Gastroesophageal sphincter (tissue), 4 donors: Measurements from ENCODE around the gene GDF15. TPM values are rescaled to one million over a fixed set of nuclear protein-coding genes. Genes with fewer than 3 reads are reported as not detected.
"Not testable (repeated sequence)": the region's sequence is repeated elsewhere in the genome, so short reads cannot be mapped to it uniquely, and the experiment has no call there.

Source experiments
- ATAC-seq: fragments of 150-250 bp; one replicate; pipeline ENCODE4 v1.9.1; 2016; ENCODE audit warnings: mild to moderate bottlenecking, moderate library complexity
- H3K27ac ChIP-seq, 4 donors: fragments of 200-600 bp; sonication (generic) in 3 of 4; 1 replicate in 3 of 4; 2 replicates in 1 of 4; pipeline ENCODE4 v1.5.1; 2016 to 2019
- H3K27me3 ChIP-seq: fragments of 200-600 bp; sonication (generic); one replicate; pipeline ENCODE4 v1.5.1; 2019
- H3K36me3 ChIP-seq, 2 donors: fragments of 200-600 bp; sonication (generic); one replicate each; pipeline ENCODE4 v1.5.1; 2019; ENCODE audit warnings: control low read depth in 1 of 2
- H3K4me1 ChIP-seq, 3 donors: fragments of 200-600 bp; sonication (generic); 1 replicate in 2 of 3; 2 replicates in 1 of 3; pipeline ENCODE4 v1.5.1; 2016 to 2019; ENCODE audit warnings: control low read depth in 2 of 3
- H3K4me3 ChIP-seq, 2 donors: fragments of 200-600 bp; sonication (generic); one replicate each; pipeline ENCODE4 v1.5.1; 2019; ENCODE audit warnings: mild to moderate bottlenecking in 1 of 2, moderate library complexity in 1 of 2
- H3K9me3 ChIP-seq, 3 donors: fragments of 200-600 bp; sonication (generic); one replicate each; pipeline ENCODE4 v1.5.1; 2017 to 2019; ENCODE audit warnings: control low read depth in 2 of 3
- CTCF ChIP-seq, 4 experiments: fragments of 200-600 bp in 2 of 4; fragments of 450-650 bp in 2 of 4; sonication (generic) in 1 of 4; IDR thresholded peaks; one replicate each; pipeline ENCODE4 v1.5.1; 2017 to 2019; ENCODE audit warnings: antibody characterized with exemption in 4 of 4, mild to moderate bottlenecking in 2 of 4, moderate library complexity in 2 of 4
- EP300 ChIP-seq: sonication (generic); formaldehyde crosslinking; IDR thresholded peaks from one replicate; pipeline ENCODE4 v1.6.1; 2017; ENCODE audit warnings: antibody characterized with exemption, mild to moderate bottlenecking
- POLR2A ChIP-seq, 2 donors: fragments of 450-650 bp; IDR thresholded peaks; one replicate each; pipeline ENCODE4 v1.6.1; 2017; ENCODE audit warnings: antibody characterized with exemption in 2 of 2, mild to moderate bottlenecking in 2 of 2, moderate library complexity in 1 of 2
- POLR2AphosphoS5 ChIP-seq: sonication (generic); formaldehyde crosslinking; IDR thresholded peaks from one replicate; pipeline ENCODE4 v1.6.1; 2017; ENCODE audit warnings: antibody characterized with exemption
- WGBS, 2 donors: methylation state at CpG; one replicate each; pipeline ENCODE4 v1.1.5; 2018; ENCODE audit warnings: low coverage in 1 of 2; 5-methylcytosine and 5-hydroxymethylcytosine counted together
- total RNA-seq, 4 donors: library from RNA; depleted of rRNA; stranded (reverse); fragments of >200 nt; gene quantifications; one replicate each; pipeline ENCODE4 v1.1.0, GENCODE V29; 2016

GDF15 gene
- total RNA-seq, 4 donors from 2014 or later = 0.62 to 3.7 (median 3.0) TPM

- Histone ChIP-seq H3K27ac (no peak overlapping the region), H3K4me3 (no peak overlapping the region), H3K36me3 (peaks cover 0 to 42% of the 10 kb centered on the region in 2 donors), H3K27me3 (no peaks in the 10 kb centered on the region), H3K4me1 (peaks cover 0 to 8% (median 0%) of the 10 kb centered on the region in 3 donors), H3K9me3 (no peaks in the 10 kb centered on the region)
- WGBS, 2 donors = 83 to 96% methylated on average over 3 to 7 of the region's 7 CpGs
- ATAC-seq = no peak
- TF ChIP-seq POLR2A (IDR thresholded peaks at IDR 0.05) (no peak), EP300 (no peak), POLR2AphosphoS5 (no peak), CTCF (IDR thresholded peaks at IDR 0.05) (no peak)
Observed at GRCh38 chr19:18351544-18351943, 34.4 kb upstream of the GDF15 start.

- H3K4me3 ChIP-seq = no peak overlapping the region
- peaks cover 0 to 50% of the 10 kb centered on the region in 2 donors for H3K36me3 ChIP-seq
- TF ChIP-seq CTCF (IDR thresholded peaks at IDR 0.05) = no peak
- no peak for TF ChIP-seq POLR2A (IDR thresholded peaks at IDR 0.05)
- no peak for TF ChIP-seq EP300
- TF ChIP-seq POLR2AphosphoS5 = no peak
- no peaks in the 10 kb centered on the region for H3K9me3 ChIP-seq
- WGBS, 2 donors = 84 to 93% methylated on average over 5 to 8 of the region's 8 CpGs
- H3K4me1 ChIP-seq = peaks cover 0 to 8% (median 0%) of the 10 kb centered on the region in 3 donors
- H3K27ac ChIP-seq = no peak overlapping the region
- H3K27me3 ChIP-seq = no peaks in the 10 kb centered on the region
- ATAC-seq = no peak
Observed at GRCh38 chr19:18353378-18354005, 32.5 kb upstream of the GDF15 start.

GRCh38 chr19:18354743-18355142 is 31.2 kb upstream of the GDF15 start:
- ATAC-seq, H3K4me1 ChIP-seq, H3K4me3 ChIP-seq, H3K27me3 ChIP-seq, H3K27ac ChIP-seq, H3K9me3 ChIP-seq: not testable (repeated sequence)
- peaks cover 0 to 62% of the 10 kb centered on the region in 2 donors for H3K36me3 ChIP-seq
- 92 to 100% methylated on average over 4 to 6 of the region's 7 CpGs for WGBS, 2 donors

GRCh38 chr19:18357041-18357440 is 28.9 kb upstream of the GDF15 start:
- 100% methylated on average over 1 of the region's 3 CpGs; no CpG with 5 or more reads in 1 of the 2 donors for whole genome bisulfite sequencing, 2 donors
- no peaks in the 10 kb centered on the region for H3K27me3 ChIP-seq
- no peak for TF ChIP-seq CTCF (IDR thresholded peaks at IDR 0.05)
- no peak for TF ChIP-seq EP300
- TF ChIP-seq POLR2A (IDR thresholded peaks at IDR 0.05) = no peak
- TF ChIP-seq POLR2AphosphoS5 = no peak
- no peaks in the 10 kb centered on the region for H3K9me3 ChIP-seq
- H3K4me3 ChIP-seq = no peak overlapping the region
- no peak overlapping the region for H3K27ac ChIP-seq
- peaks cover 0 to 76% of the 10 kb centered on the region in 2 donors for H3K36me3 ChIP-seq
- ATAC-seq = no peak
- H3K4me1 ChIP-seq = no peaks in the 10 kb centered on the region

- no peak overlapping the region for H3K4me3 ChIP-seq
- no peak for ATAC-seq
- no peak overlapping the region for H3K27ac ChIP-seq
- H3K27me3 ChIP-seq = no peaks in the 10 kb centered on the region
- H3K9me3 ChIP-seq = no peaks in the 10 kb centered on the region
- peaks cover 0 to 74% of the 10 kb centered on the region in 2 donors for H3K36me3 ChIP-seq
- no peak for TF ChIP-seq POLR2A (IDR thresholded peaks at IDR 0.05)
- TF ChIP-seq EP300 = no peak
- no peak for TF ChIP-seq POLR2AphosphoS5
- TF ChIP-seq CTCF (IDR thresholded peaks at IDR 0.05) = no peak
- 87 to 92% methylated on average over 5 to 8 of the region's 8 CpGs for WGBS, 2 donors
- peaks cover 0 to 20% (median 5%) of the 10 kb centered on the region in 3 donors for H3K4me1 ChIP-seq
Observed at GRCh38 chr19:18361646-18362045, 24.3 kb upstream of the GDF15 start.
